Measurements from ENCODE around the gene MEGF6. TPM values are rescaled to one million over a fixed set of nuclear protein-coding genes. Genes with fewer than 3 reads are reported as not detected.

MEGF6 gene
- total and polyA plus RNA-seq, 2 donors (not counting 1 experiment from before 2014, with no cell fraction given) = 43.2 to 77.3 TPM

DNA sequence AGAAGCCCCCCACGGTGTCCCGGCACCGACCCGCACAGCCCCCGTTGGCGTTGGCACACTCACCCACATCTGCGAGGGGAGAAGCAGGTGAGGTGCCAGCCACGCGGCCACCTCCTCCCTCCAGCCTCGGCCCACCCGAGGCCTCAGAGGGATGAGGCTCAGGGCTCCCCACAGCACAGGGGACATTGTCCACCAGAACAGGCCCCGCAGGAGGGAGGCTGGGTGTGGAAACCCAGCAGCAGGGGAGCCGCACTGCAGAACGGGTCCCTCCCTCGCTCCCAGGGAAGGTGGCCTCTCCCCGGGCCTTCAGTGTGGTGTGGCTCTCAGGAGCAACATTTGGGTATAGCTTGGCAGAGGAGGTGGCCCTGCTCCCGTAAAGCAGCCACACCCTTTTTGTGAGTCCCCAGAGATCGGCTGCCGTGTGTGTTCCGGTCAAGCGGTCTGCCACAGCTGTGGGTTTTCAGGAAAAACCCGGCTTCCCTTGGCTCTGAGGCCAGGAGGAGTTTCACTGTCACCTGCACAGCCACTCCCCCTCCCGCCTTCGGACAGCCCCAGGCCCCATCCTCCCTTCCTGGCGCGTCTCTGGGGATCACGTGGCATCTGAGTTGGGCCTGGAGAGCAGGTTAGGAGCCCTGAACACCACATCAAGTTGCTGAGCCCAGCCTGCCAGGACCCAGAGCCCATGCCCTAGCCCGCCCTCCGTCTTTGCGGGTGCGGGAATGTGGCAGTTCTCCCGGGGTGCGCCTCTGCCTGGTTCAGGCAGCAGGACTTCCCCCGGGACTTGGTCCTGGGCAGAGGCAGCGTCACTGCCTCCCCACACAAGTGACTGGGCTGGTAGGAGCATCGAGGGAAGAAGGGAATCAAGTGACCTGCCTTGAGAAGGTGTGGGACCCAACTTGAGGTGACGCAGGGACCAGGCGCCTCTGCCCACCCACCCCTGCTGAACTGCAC is 64.0 kb downstream of the MEGF6 start:
- Mint-ChIP-seq H3K27me3 (no peaks in the 10 kb centered on the region), H3K27ac (no peak overlapping the region), H3K9me3 (ENCODE audit: insufficient read depth) (no peaks in the 10 kb centered on the region), H3K4me3 (no peak overlapping the region), H3K4me1 (no peaks in the 10 kb centered on the region)
- CTCF ChIA-PET = no interaction called here
- Histone ChIP-seq H3K9me3 (ENCODE audit: control extremely low read depth in 1 of 3, control insufficient read depth in 2 of 3, insufficient read depth in 1 of 3, low read length in 2 of 3) (no peaks in the 10 kb centered on the region), H2AFZ (ENCODE audit: insufficient read depth, low read depth, low read length, poor library complexity, severe bottlenecking) (no peak overlapping the region), H3K9ac (ENCODE audit: low read length) (no peak overlapping the region), H4K20me1 (ENCODE audit: control insufficient read depth, insufficient read depth, low read length, poor library complexity, severe bottlenecking) (no peaks in the 10 kb centered on the region), H3K27me3 (replicated peaks in 1 of 4; ENCODE audit: control extremely low read depth in 1 of 4, control insufficient read depth in 3 of 4, insufficient read depth in 4 of 4, low read length in 3 of 4) (no peaks in the 10 kb centered on the region), H3K4me1 (ENCODE audit: control insufficient read depth in 2 of 2, insufficient read depth in 2 of 2, low read length in 2 of 2) (no peaks in the 10 kb centered on the region), H3K4me2 (replicated peaks; ENCODE audit: low read depth, low read length, poor library complexity, severe bottlenecking) (no peak overlapping the region), H3K79me2 (ENCODE audit: control insufficient read depth, insufficient read depth, low read length) (no peaks in the 10 kb centered on the region), H3K36me3 (replicated peaks in 1 of 2; ENCODE audit: control extremely low read depth in 1 of 2, control insufficient read depth in 1 of 2, extremely low read depth in 1 of 2, insufficient read depth in 2 of 2, low read length in 1 of 2) (no peaks in the 10 kb centered on the region), H3K27ac (ENCODE audit: low read length in 2 of 2) (no peak overlapping the region), H3K4me3 (ENCODE audit: control extremely low read depth in 1 of 5, extremely low read depth in 1 of 5, insufficient read depth in 1 of 5, low read depth in 2 of 5, low read length in 4 of 5) (no peak overlapping the region)
- ATAC-seq (ENCODE audit: low read depth) (no peak), DNase-seq (no peak)
- POLR2A ChIA-PET = no interaction called here
- intact Hi-C loops (cut with micrococcal nuclease) = no loop called here
- no peak for TF ChIP-seq EZH2 (IDR thresholded peaks at IDR 0.05; ENCODE audit: borderline replicate concordance, insufficient read depth, low read depth, low read length, poor library complexity, severe bottlenecking)
- TF ChIP-seq, protein P1, sequence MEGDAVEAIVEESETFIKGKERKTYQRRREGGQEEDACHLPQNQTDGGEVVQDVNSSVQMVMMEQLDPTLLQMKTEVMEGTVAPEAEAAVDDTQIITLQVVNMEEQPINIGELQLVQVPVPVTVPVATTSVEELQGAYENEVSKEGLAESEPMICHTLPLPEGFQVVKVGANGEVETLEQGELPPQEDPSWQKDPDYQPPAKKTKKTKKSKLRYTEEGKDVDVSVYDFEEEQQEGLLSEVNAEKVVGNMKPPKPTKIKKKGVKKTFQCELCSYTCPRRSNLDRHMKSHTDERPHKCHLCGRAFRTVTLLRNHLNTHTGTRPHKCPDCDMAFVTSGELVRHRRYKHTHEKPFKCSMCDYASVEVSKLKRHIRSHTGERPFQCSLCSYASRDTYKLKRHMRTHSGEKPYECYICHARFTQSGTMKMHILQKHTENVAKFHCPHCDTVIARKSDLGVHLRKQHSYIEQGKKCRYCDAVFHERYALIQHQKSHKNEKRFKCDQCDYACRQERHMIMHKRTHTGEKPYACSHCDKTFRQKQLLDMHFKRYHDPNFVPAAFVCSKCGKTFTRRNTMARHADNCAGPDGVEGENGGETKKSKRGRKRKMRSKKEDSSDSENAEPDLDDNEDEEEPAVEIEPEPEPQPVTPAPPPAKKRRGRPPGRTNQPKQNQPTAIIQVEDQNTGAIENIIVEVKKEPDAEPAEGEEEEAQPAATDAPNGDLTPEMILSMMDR (IDR thresholded peaks at IDR 0.05) = no peak
- 88% methylated on average over 36 of the region's 38 CpGs for WGBS (ENCODE audit: insufficient coverage)

DNA sequence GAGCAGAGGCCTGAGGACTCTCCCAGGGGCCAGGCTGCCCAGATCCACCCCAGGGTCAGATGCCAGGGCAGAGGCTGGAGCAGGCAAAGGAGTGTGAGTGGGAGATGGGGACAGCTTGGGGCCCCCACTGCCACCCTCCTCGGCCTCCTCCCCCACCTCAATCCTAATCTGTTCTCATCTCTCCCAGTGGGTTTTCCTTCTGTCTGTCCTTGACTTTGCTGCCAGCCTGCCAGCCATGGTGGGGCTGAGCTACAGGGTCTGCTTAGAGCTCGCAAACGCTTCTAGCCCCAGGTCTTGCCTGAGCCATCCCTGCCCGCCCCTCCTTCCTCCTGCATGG is 65.3 kb downstream of the MEGF6 start:
- WGBS (ENCODE audit: insufficient coverage) = 90% methylated on average over 4 of the region's 4 CpGs
- TF ChIP-seq, protein P1 (IDR thresholded peaks at IDR 0.05) = no peak
- TF ChIP-seq EZH2 (IDR thresholded peaks at IDR 0.05; ENCODE audit: borderline replicate concordance, insufficient read depth, low read depth, low read length, poor library complexity, severe bottlenecking) = no peak
- Histone ChIP-seq H3K9me3 (ENCODE audit: control extremely low read depth in 1 of 3, control insufficient read depth in 2 of 3, insufficient read depth in 1 of 3, low read length in 2 of 3) (no peaks in the 10 kb centered on the region), H3K79me2 (ENCODE audit: control insufficient read depth, insufficient read depth, low read length) (no peaks in the 10 kb centered on the region), H3K4me3 (ENCODE audit: control extremely low read depth in 1 of 5, extremely low read depth in 1 of 5, insufficient read depth in 1 of 5, low read depth in 2 of 5, low read length in 4 of 5) (no peak overlapping the region), H3K27ac (ENCODE audit: low read length in 2 of 2) (no peak overlapping the region), H3K27me3 (replicated peaks in 1 of 4; ENCODE audit: control extremely low read depth in 1 of 4, control insufficient read depth in 3 of 4, insufficient read depth in 4 of 4, low read length in 3 of 4) (no peaks in the 10 kb centered on the region), H3K9ac (ENCODE audit: low read length) (no peak overlapping the region), H3K36me3 (replicated peaks in 1 of 2; ENCODE audit: control extremely low read depth in 1 of 2, control insufficient read depth in 1 of 2, extremely low read depth in 1 of 2, insufficient read depth in 2 of 2, low read length in 1 of 2) (no peaks in the 10 kb centered on the region), H2AFZ (ENCODE audit: insufficient read depth, low read depth, low read length, poor library complexity, severe bottlenecking) (no peak overlapping the region), H3K4me2 (replicated peaks; ENCODE audit: low read depth, low read length, poor library complexity, severe bottlenecking) (no peak overlapping the region), H3K4me1 (ENCODE audit: control insufficient read depth in 2 of 2, insufficient read depth in 2 of 2, low read length in 2 of 2) (no peaks in the 10 kb centered on the region), H4K20me1 (ENCODE audit: control insufficient read depth, insufficient read depth, low read length, poor library complexity, severe bottlenecking) (no peaks in the 10 kb centered on the region)
- intact Hi-C loops (cut with micrococcal nuclease) = no loop called here
- no peak overlapping the region for H3K27ac Mint-ChIP-seq
- CTCF ChIA-PET = no interaction called here
- POLR2A ChIA-PET = no interaction called here
- no peaks in the 10 kb centered on the region for H3K27me3 Mint-ChIP-seq
- ATAC-seq (ENCODE audit: low read depth) (no peak), DNase-seq (no peak)
- H3K9me3 Mint-ChIP-seq (ENCODE audit: insufficient read depth) = no peaks in the 10 kb centered on the region
- H3K4me3 Mint-ChIP-seq = no peak overlapping the region
- H3K4me1 Mint-ChIP-seq = no peaks in the 10 kb centered on the region
